Skin epidermis (tissue), 12 donors: ENCODE results near the gene AVP.

Source experiments
- H3K27ac ChIP-seq, 21 experiments: fragments of 200-600 bp; sonication (generic) in 11 of 21; one replicate each; pipeline ENCODE4 v1.5.0; 2020; ENCODE audit warnings: mild to moderate bottlenecking in 3 of 21, inconsistent platforms in 2 of 21, moderate library complexity in 2 of 21
- H3K4me3 ChIP-seq, 7 experiments: fragments of 200-600 bp; sonication (generic) in 2 of 7; one replicate each; pipeline ENCODE4 v1.5.0; 2020; ENCODE audit warnings: inconsistent platforms in 2 of 7, mild to moderate bottlenecking in 2 of 7, moderate library complexity in 1 of 7

Gene AVP

DNA sequence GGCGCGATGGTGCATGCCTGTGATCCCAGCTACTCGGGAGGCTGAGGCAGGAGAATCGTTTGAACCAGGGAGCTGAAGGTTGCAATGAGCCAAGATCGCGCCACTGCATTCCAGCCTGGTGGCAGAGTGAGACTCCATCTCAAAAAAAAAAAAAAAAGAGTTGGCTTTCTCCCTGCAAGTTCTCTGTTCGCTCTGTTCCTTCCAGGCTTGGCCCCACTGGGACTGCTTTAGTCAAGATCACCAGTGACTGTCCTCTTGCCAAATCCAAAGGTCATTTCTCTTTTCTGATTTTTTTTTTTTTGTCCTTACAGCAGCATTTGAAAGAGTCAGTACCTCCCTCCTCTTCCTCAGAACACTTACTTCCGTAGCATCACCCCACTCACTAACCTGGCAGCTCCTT lies 51.9 kb downstream of the AVP start:
- no peak overlapping the region for H3K27ac ChIP-seq
- H3K4me3 ChIP-seq: no peak overlapping the region
